A549 (cell line): ENCODE results near the gene METTL24.

Source experiments
- CBX2 ChIP-seq: fragments of 200-600 bp; sonication (generic); IDR thresholded peaks from 2 replicates; pipeline ENCODE4 v1.6.1; 2016; ENCODE audit warnings: low read depth, mild to moderate bottlenecking, borderline replicate concordance
- CEBPB ChIP-seq, 2 experiments: fragments of >200 bp in 1 of 2; sonication (Bioruptor Twin) in 1 of 2; formaldehyde crosslinking in 1 of 2; IDR thresholded peaks; 2 replicates each; pipeline ENCODE4 v1.6.1; 2012 to 2016
- MAZ ChIP-seq: fragments of 150-350 bp; IDR thresholded peaks from 2 replicates; pipeline ENCODE4 v1.6.1; 2014; ENCODE audit warnings: antibody characterized with exemption, low read depth, low read length, borderline replicate concordance
- MYC ChIP-seq: IDR thresholded peaks from 2 replicates; pipeline ENCODE4 v1.6.1; 2012; ENCODE audit warnings: mild to moderate bottlenecking, inconsistent platforms, low read length, improper control_type of control experiment, borderline replicate concordance
- POLR2A ChIP-seq: IDR thresholded peaks from 2 replicates; pipeline ENCODE4 v1.6.1; 2012; ENCODE audit warnings: mild to moderate bottlenecking, low read length
- RCOR1 ChIP-seq: fragments of 150-350 bp; IDR thresholded peaks from 2 replicates; pipeline ENCODE4 v1.6.1; 2014; ENCODE audit warnings: antibody characterized with exemption, low read length, low read depth
- RFX5 ChIP-seq: fragments of 450-650 bp; IDR thresholded peaks from 2 replicates; pipeline ENCODE4 v1.7.1; 2014; ENCODE audit warnings: antibody characterized with exemption, mild to moderate bottlenecking, moderate library complexity
- TF ChIP-seq, protein P1 (sequence below): fragments of >200 bp; sonication (Bioruptor Twin); formaldehyde crosslinking; IDR thresholded peaks from 3 replicates; pipeline ENCODE4 v1.5.1; 2016
- TF ChIP-seq, protein P2 (sequence below): fragments of 200-600 bp; sonication (generic); IDR thresholded peaks from 2 replicates; pipeline ENCODE4 v1.6.1; 2016; ENCODE audit warnings: antibody characterized with exemption, mild to moderate bottlenecking, moderate library complexity

DNA sequence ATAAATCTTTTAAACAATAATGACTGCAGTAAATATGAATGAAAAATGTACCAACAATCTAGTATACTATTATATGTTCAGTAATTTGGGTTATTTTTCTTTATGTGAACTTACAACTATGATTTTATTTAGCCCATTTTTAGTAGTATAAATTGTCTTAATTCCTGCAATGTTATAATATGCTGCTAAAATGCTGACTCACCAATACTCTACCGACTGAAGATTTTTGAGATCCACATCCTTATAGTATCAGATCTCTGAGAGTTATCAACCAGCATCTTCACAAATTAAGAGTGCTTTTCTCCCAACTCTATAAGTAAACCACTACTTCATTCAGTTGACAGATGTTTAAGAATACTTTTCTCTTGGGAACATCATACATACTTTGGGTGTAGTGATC lies 161.3 kb downstream of the METTL24 start:
- no peak for TF ChIP-seq RCOR1
- TF ChIP-seq, protein P1, sequence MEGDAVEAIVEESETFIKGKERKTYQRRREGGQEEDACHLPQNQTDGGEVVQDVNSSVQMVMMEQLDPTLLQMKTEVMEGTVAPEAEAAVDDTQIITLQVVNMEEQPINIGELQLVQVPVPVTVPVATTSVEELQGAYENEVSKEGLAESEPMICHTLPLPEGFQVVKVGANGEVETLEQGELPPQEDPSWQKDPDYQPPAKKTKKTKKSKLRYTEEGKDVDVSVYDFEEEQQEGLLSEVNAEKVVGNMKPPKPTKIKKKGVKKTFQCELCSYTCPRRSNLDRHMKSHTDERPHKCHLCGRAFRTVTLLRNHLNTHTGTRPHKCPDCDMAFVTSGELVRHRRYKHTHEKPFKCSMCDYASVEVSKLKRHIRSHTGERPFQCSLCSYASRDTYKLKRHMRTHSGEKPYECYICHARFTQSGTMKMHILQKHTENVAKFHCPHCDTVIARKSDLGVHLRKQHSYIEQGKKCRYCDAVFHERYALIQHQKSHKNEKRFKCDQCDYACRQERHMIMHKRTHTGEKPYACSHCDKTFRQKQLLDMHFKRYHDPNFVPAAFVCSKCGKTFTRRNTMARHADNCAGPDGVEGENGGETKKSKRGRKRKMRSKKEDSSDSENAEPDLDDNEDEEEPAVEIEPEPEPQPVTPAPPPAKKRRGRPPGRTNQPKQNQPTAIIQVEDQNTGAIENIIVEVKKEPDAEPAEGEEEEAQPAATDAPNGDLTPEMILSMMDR, result no peak
- no peak for TF ChIP-seq CEBPB (IDR thresholded peaks at IDR 0.05)
- TF ChIP-seq POLR2A, result no peak
- TF ChIP-seq CBX2, result no peak
- no peak for TF ChIP-seq RFX5
- no peak for TF ChIP-seq MYC
- TF ChIP-seq MAZ, result no peak
- TF ChIP-seq, protein P2, sequence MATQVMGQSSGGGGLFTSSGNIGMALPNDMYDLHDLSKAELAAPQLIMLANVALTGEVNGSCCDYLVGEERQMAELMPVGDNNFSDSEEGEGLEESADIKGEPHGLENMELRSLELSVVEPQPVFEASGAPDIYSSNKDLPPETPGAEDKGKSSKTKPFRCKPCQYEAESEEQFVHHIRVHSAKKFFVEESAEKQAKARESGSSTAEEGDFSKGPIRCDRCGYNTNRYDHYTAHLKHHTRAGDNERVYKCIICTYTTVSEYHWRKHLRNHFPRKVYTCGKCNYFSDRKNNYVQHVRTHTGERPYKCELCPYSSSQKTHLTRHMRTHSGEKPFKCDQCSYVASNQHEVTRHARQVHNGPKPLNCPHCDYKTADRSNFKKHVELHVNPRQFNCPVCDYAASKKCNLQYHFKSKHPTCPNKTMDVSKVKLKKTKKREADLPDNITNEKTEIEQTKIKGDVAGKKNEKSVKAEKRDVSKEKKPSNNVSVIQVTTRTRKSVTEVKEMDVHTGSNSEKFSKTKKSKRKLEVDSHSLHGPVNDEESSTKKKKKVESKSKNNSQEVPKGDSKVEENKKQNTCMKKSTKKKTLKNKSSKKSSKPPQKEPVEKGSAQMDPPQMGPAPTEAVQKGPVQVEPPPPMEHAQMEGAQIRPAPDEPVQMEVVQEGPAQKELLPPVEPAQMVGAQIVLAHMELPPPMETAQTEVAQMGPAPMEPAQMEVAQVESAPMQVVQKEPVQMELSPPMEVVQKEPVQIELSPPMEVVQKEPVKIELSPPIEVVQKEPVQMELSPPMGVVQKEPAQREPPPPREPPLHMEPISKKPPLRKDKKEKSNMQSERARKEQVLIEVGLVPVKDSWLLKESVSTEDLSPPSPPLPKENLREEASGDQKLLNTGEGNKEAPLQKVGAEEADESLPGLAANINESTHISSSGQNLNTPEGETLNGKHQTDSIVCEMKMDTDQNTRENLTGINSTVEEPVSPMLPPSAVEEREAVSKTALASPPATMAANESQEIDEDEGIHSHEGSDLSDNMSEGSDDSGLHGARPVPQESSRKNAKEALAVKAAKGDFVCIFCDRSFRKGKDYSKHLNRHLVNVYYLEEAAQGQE, result no peak
